Common myeloid progenitor, CD34-positive (primary cell): ENCODE results near the gene ARPP21.
A peak's percentile ranks its signal among the peaks of the same experiment; 100 is the strongest.

ENCODE experiments used
- CTCF ChIA-PET: fragments of 350-600 bp; sonication (Branson Sonifier 250); formaldehyde crosslinking; loops from one replicate; lab custom pipeline; 2021; ENCODE audit warnings: antibody characterized with exemption; lab: Charles Lee
- POLR2A ChIA-PET: fragments of 350-600 bp; sonication (Branson Sonifier 250); formaldehyde crosslinking; loops from one replicate; lab custom pipeline; 2021; ENCODE audit warnings: antibody characterized with exemption; lab: Charles Lee
- DNase-seq, 3 donors: peaks; one replicate each; pipeline versions ENCODE4 v3.0.0 to v3.0.0-alpha.2; 2013
- H3K27ac ChIP-seq, 2 experiments: 1 replicate in 1 of 2; 2 replicates in 1 of 2; pipeline ENCODE4 v1.7.0; 2013; ENCODE audit warnings: inconsistent platforms in 2 of 2, low read length in 2 of 2, mild to moderate bottlenecking in 2 of 2, low read depth in 1 of 2, moderate library complexity in 1 of 2; ENCODE audit not compliant: severe bottlenecking in 2 of 2, insufficient read depth in 1 of 2, poor library complexity in 1 of 2
- H3K27me3 ChIP-seq, 5 experiments: replicated peaks in 2 of 5; 1 replicate in 3 of 5; 2 replicates in 2 of 5; pipeline versions ENCODE4 v1.6.1 to v1.7.0; 2013; ENCODE audit warnings: low read length in 4 of 5, mild to moderate bottlenecking in 2 of 5, moderate library complexity in 2 of 5, inconsistent platforms in 1 of 5; ENCODE audit not compliant: insufficient read depth in 5 of 5, control insufficient read depth in 4 of 5
- H3K36me3 ChIP-seq, 4 experiments: 1 replicate in 2 of 4; 2 replicates in 2 of 4; pipeline versions ENCODE4 v1.6.1 to v1.7.0; 2013; ENCODE audit warnings: low read length in 3 of 4, control low read depth in 1 of 4, mild to moderate bottlenecking in 1 of 4; ENCODE audit not compliant: control insufficient read depth in 4 of 4, insufficient read depth in 4 of 4
- H3K4me1 ChIP-seq, 4 experiments: 1 replicate in 3 of 4; 2 replicates in 1 of 4; pipeline versions ENCODE4 v1.6.1 to v1.7.1; 2013; ENCODE audit warnings: low read length in 3 of 4, mild to moderate bottlenecking in 3 of 4, control low read depth in 1 of 4, inconsistent platforms in 1 of 4, moderate library complexity in 1 of 4; ENCODE audit not compliant: control insufficient read depth in 4 of 4, insufficient read depth in 4 of 4; ENCODE audit errors: control extremely low read depth in 1 of 4
- H3K4me3 ChIP-seq, 7 experiments: 1 replicate in 4 of 7; 2 replicates in 3 of 7; pipeline versions ENCODE4 v1.5.1 to v1.7.0; 2013; ENCODE audit warnings: mild to moderate bottlenecking in 7 of 7, low read length in 6 of 7, moderate library complexity in 6 of 7, inconsistent platforms in 2 of 7, low read depth in 2 of 7, control low read depth in 1 of 7; ENCODE audit not compliant: insufficient read depth in 4 of 7, control insufficient read depth in 1 of 7; ENCODE audit errors: extremely low read depth in 1 of 7
- H3K9me3 ChIP-seq, 5 experiments: 1 replicate in 4 of 5; 2 replicates in 1 of 5; pipeline versions ENCODE4 v1.6.1 to v1.7.1; 2013; ENCODE audit warnings: low read length in 4 of 5, mild to moderate bottlenecking in 2 of 5, inconsistent platforms in 1 of 5, low read depth in 1 of 5, moderate library complexity in 1 of 5; ENCODE audit not compliant: control insufficient read depth in 4 of 5, insufficient read depth in 2 of 5; ENCODE audit errors: control extremely low read depth in 1 of 5
- WGBS: methylation state at CpG from one replicate; pipeline ENCODE4 v1.1.5; 2013; ENCODE audit not compliant: insufficient coverage; 5-methylcytosine and 5-hydroxymethylcytosine counted together

Gene ARPP21

GRCh38 chr3:35641920-35642527, 2.7 kb downstream of the ARPP21 start:
- no peak overlapping the region for H3K27ac ChIP-seq
- peaks cover 5 to 46% (median 22%) of the 10 kb centered on the region in 5 experiments for H3K27me3 ChIP-seq
- H3K4me3 ChIP-seq = peak overlapping the region in 1 of 7 experiments; percentile 20
- POLR2A ChIA-PET = no interaction called here
- H3K9me3 ChIP-seq = peaks cover 0 to 7% (median 0%) of the 10 kb centered on the region in 5 experiments
- CTCF ChIA-PET = no interaction called here
- WGBS = 100% methylated on average over 1 of the region's 4 CpGs
- H3K4me1 ChIP-seq = peaks cover 6 to 13% (median 12%) of the 10 kb centered on the region in 4 experiments
- H3K36me3 ChIP-seq = no peaks in the 10 kb centered on the region
- DNase-seq = no peak

- ChIA-PET CTCF (no interaction called here), POLR2A (no interaction called here)
- H3K27ac ChIP-seq = no peak overlapping the region
- no peak for DNase-seq
- H3K27me3 ChIP-seq = peaks cover 2 to 40% (median 18%) of the 10 kb centered on the region in 5 experiments
- H3K4me1 ChIP-seq = peaks cover 6 to 13% (median 12%) of the 10 kb centered on the region in 4 experiments
- no peak overlapping the region for H3K4me3 ChIP-seq
- H3K9me3 ChIP-seq = peaks cover 0 to 2% (median 0%) of the 10 kb centered on the region in 5 experiments
- WGBS = 100% methylated on average over 1 of the region's 2 CpGs
- no peaks in the 10 kb centered on the region for H3K36me3 ChIP-seq
Observed at GRCh38 chr3:35643495-35643894, 4.2 kb downstream of the ARPP21 start.

- POLR2A ChIA-PET = no interaction called here
- CTCF ChIA-PET = interaction anchor here (0.6 kb wide), 1 partner anchor 10 kb away, joined by 3 read pairs; no protein-coding TSS in a partner anchor
- H3K36me3 ChIP-seq = no peaks in the 10 kb centered on the region
- no peaks in the 10 kb centered on the region for H3K9me3 ChIP-seq
- WGBS = no CpG with 5 or more reads among the region's 2 CpGs
- H3K4me1 ChIP-seq = peaks cover 5 to 7% (median 6%) of the 10 kb centered on the region in 4 experiments
- peaks cover 2 to 31% (median 10%) of the 10 kb centered on the region in 5 experiments for H3K27me3 ChIP-seq
- no peak overlapping the region for H3K4me3 ChIP-seq
- no peak overlapping the region for H3K27ac ChIP-seq
- DNase-seq = no peak
Observed at GRCh38 chr3:35644451-35644850, 5.1 kb downstream of the ARPP21 start.

GRCh38 chr3:35645189-35645588, 5.9 kb downstream of the ARPP21 start:
- H3K9me3 ChIP-seq = no peaks in the 10 kb centered on the region
- peaks cover 1 to 24% (median 7%) of the 10 kb centered on the region in 5 experiments for H3K27me3 ChIP-seq
- POLR2A ChIA-PET = no interaction called here
- no peaks in the 10 kb centered on the region for H3K36me3 ChIP-seq
- H3K4me1 ChIP-seq = peaks cover 0 to 6% (median 0%) of the 10 kb centered on the region in 4 experiments
- no CpG with 5 or more reads among the region's 2 CpGs for WGBS
- H3K27ac ChIP-seq = no peak overlapping the region
- CTCF ChIA-PET = no interaction called here
- DNase-seq = no peak
- H3K4me3 ChIP-seq = no peak overlapping the region

GRCh38 chr3:35646081-35646480, 6.8 kb downstream of the ARPP21 start:
- H3K27ac ChIP-seq = no peak overlapping the region
- no peak overlapping the region for H3K4me3 ChIP-seq
- peaks cover 0 to 6% (median 0%) of the 10 kb centered on the region in 4 experiments for H3K4me1 ChIP-seq
- no peak for DNase-seq
- H3K27me3 ChIP-seq = peaks cover 0 to 15% (median 2%) of the 10 kb centered on the region in 5 experiments
- CTCF ChIA-PET = no interaction called here
- WGBS = 95% methylated on average over 4 of the region's 4 CpGs
- H3K36me3 ChIP-seq = no peaks in the 10 kb centered on the region
- H3K9me3 ChIP-seq = no peaks in the 10 kb centered on the region
- POLR2A ChIA-PET = no interaction called here

- CTCF ChIA-PET = interaction anchor here (0.7 to 1.4 kb wide), 2 partner anchors 11 to 12 kb away, joined by 3 read pairs; no protein-coding TSS in a partner anchor
- WGBS = 76% methylated on average over 2 of the region's 4 CpGs
- H3K27me3 ChIP-seq = peaks cover 0 to 1% (median 0%) of the 10 kb centered on the region in 5 experiments
- no peaks in the 10 kb centered on the region for H3K36me3 ChIP-seq
- H3K9me3 ChIP-seq = no peaks in the 10 kb centered on the region
- no peak overlapping the region for H3K4me3 ChIP-seq
- no peak overlapping the region for H3K27ac ChIP-seq
- POLR2A ChIA-PET = no interaction called here
- peaks cover 0 to 6% (median 0%) of the 10 kb centered on the region in 4 experiments for H3K4me1 ChIP-seq
- DNase-seq = no peak
Observed at GRCh38 chr3:35647461-35647860, 8.1 kb downstream of the ARPP21 start.

- 80% methylated on average over 1 of the region's 2 CpGs for WGBS
- Histone ChIP-seq H3K27ac (no peak overlapping the region), H3K27me3 (no peaks in the 10 kb centered on the region), H3K4me3 (no peak overlapping the region), H3K4me1 (peaks cover 0 to 7% (median 0%) of the 10 kb centered on the region in 4 experiments), H3K36me3 (no peaks in the 10 kb centered on the region), H3K9me3 (no peaks in the 10 kb centered on the region)
- DNase-seq = no peak
- ChIA-PET CTCF (no interaction called here), POLR2A (no interaction called here)
Observed at GRCh38 chr3:35648347-35648746, 9.0 kb downstream of the ARPP21 start.
